ENCODE data around the gene OR12D3. TPM values are rescaled to one million over a fixed set of nuclear protein-coding genes. Genes with fewer than 3 reads are reported as not detected.

OR12D3 gene
- total RNA-seq, 1 experiment from 2014 or later: not detected

Other genes starting within 250 kb of the OR12D3 start
- not detected for gene OR2J2, start 204.4 kb downstream of the OR12D3 start, total RNA-seq (2021; ENCODE audit: unreplicated experiment)
- not detected for gene OR14J1, start 73.6 kb downstream of the OR12D3 start, total RNA-seq (2021; ENCODE audit: unreplicated experiment)
- gene OR5V1, start 6.4 kb downstream of the OR12D3 start, total RNA-seq (2021; ENCODE audit: unreplicated experiment): not detected
- gene OR12D2, start 20.3 kb upstream of the OR12D3 start, total RNA-seq (2021; ENCODE audit: unreplicated experiment): not detected
- gene OR12D1, start 39.6 kb upstream of the OR12D3 start, total RNA-seq (2021; ENCODE audit: unreplicated experiment): not detected
- not detected for gene OR10C1, start 64.0 kb upstream of the OR12D3 start, total RNA-seq (2021; ENCODE audit: unreplicated experiment)
- not detected for gene OR11A1, start 81.8 kb upstream of the OR12D3 start, total RNA-seq (2021; ENCODE audit: unreplicated experiment)
- gene OR2H1, start 81.9 kb upstream of the OR12D3 start, total RNA-seq (2021; ENCODE audit: unreplicated experiment): not detected
- not detected for gene MAS1L, start 112.7 kb upstream of the OR12D3 start, total RNA-seq (2021; ENCODE audit: unreplicated experiment)
- not detected for gene UBD, start 184.4 kb upstream of the OR12D3 start, total RNA-seq (2021; ENCODE audit: unreplicated experiment)
- not detected for gene OR2H2, start 209.8 kb upstream of the OR12D3 start, total RNA-seq (2021; ENCODE audit: unreplicated experiment)

All from HCT116 (cell line).